DND-41 (cell line): Measurements from ENCODE around the gene RBP2.
A peak's percentile ranks its signal among the peaks of the same experiment; 100 is the strongest.

Experiments used
- ATAC-seq: fragments of 200-7000 bp; cut with Tn5 transposase; 3 replicates; pipeline ENCODE4 v1.9.1; 2021; ENCODE audit warnings: low read depth; ENCODE audit not compliant: insufficient read depth
- DNase-seq: peaks from one replicate; pipeline ENCODE4 v3.0.0-alpha.2; 2020
- H2AFZ ChIP-seq: 2 replicates; pipeline ENCODE4 v1.6.0; 2012; ENCODE audit warnings: low read depth, low read length
- H3K27ac ChIP-seq: 2 replicates; pipeline ENCODE4 v1.5.1; 2012; ENCODE audit warnings: low read length, inconsistent platforms
- H3K27me3 ChIP-seq: fragments of 200-600 bp; sonication (generic); 2 replicates; pipeline ENCODE4 v1.6.0; 2012; ENCODE audit warnings: low read length, mild to moderate bottlenecking, inconsistent platforms; ENCODE audit not compliant: insufficient read depth, poor library complexity
- H3K36me3 ChIP-seq: 2 replicates; pipeline ENCODE4 v1.5.1; 2012; ENCODE audit warnings: low read length, inconsistent platforms; ENCODE audit not compliant: insufficient read depth
- H3K4me1 ChIP-seq: 2 replicates; pipeline ENCODE4 v1.5.1; 2012; ENCODE audit warnings: mild to moderate bottlenecking, low read length; ENCODE audit not compliant: insufficient read depth
- H3K4me2 ChIP-seq: 2 replicates; pipeline ENCODE4 v1.6.0; 2012; ENCODE audit warnings: mild to moderate bottlenecking, moderate library complexity, low read length, inconsistent platforms; ENCODE audit not compliant: insufficient read depth
- H3K4me3 ChIP-seq, 2 experiments: fragments of 200-600 bp in 1 of 2; shearing (Covaris generic) in 1 of 2; 2 replicates each; pipeline ENCODE4 v1.5.1; 2012 to 2016; ENCODE audit warnings: inconsistent platforms in 2 of 2, low read length in 2 of 2, mild to moderate bottlenecking in 2 of 2, low read depth in 1 of 2, moderate library complexity in 1 of 2
- H3K79me2 ChIP-seq: 2 replicates; pipeline ENCODE4 v1.6.0; 2012; ENCODE audit warnings: low read length, inconsistent platforms; ENCODE audit not compliant: insufficient read depth
- H3K9ac ChIP-seq: 2 replicates; pipeline ENCODE4 v1.6.0; 2012; ENCODE audit warnings: low read depth, mild to moderate bottlenecking, inconsistent platforms, low read length, moderate library complexity
- H3K9me3 ChIP-seq: 2 replicates; pipeline ENCODE4 v1.5.1; 2012; ENCODE audit warnings: low read length, moderate library complexity, mild to moderate bottlenecking, inconsistent platforms; ENCODE audit not compliant: insufficient read depth, severe bottlenecking
- H4K20me1 ChIP-seq: 2 replicates; pipeline ENCODE4 v1.6.0; 2012; ENCODE audit warnings: low read length; ENCODE audit not compliant: insufficient read depth
- CTCF ChIP-seq: IDR thresholded peaks from 2 replicates; pipeline ENCODE4 v1.5.1; 2012; ENCODE audit warnings: borderline replicate concordance, low read length, moderate library complexity, mild to moderate bottlenecking; ENCODE audit not compliant: poor library complexity, severe bottlenecking; ENCODE audit errors: extremely low read depth
- EZH2 ChIP-seq: IDR thresholded peaks from 3 replicates; pipeline ENCODE4 v1.6.1; 2012; ENCODE audit warnings: borderline replicate concordance, low read depth, mild to moderate bottlenecking, moderate library complexity, low read length, inconsistent platforms; ENCODE audit not compliant: severe bottlenecking

Gene RBP2

DNA sequence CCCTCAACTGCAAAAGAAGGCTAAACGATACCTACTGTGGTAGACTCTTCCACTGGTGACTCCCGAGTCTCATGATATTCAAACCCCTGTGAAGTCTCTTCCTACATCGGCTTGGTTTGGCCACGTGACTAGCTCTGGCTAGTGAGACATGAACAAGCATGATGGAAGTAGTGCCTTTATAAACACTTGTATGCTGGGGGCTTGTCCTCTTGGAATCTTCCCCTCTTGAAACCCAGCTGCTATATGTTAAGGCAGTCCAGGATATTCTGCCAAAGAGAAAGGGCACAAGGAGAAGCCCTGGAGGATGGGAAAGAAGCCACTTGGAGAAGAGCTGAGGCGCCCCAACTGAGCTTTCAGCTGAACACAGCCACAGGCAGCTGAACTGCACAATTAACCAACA lies 46.9 kb upstream of the RBP2 start:
- Histone ChIP-seq H3K9me3 (no peaks in the 10 kb centered on the region), H4K20me1 (no peaks in the 10 kb centered on the region; the same call in 1 of the 2 replicates), H3K27me3 (no peaks in the 10 kb centered on the region), H2AFZ (no peak overlapping the region), H3K79me2 (no peaks in the 10 kb centered on the region), H3K9ac (no peak overlapping the region), H3K4me2 (no peak overlapping the region), H3K36me3 (no peaks in the 10 kb centered on the region), H3K4me1 (no peaks in the 10 kb centered on the region), H3K4me3 (no peak overlapping the region), H3K27ac (no peak overlapping the region)
- DNase-seq (no peak), ATAC-seq (no peak)
- no peak for TF ChIP-seq EZH2
- no peak for TF ChIP-seq CTCF

- TF ChIP-seq EZH2 (no peak), CTCF (peak; percentile 5)
- H3K4me2 ChIP-seq, result no peak overlapping the region
- no peaks in the 10 kb centered on the region for H3K36me3 ChIP-seq
- H3K4me3 ChIP-seq, result no peak overlapping the region
- no peaks in the 10 kb centered on the region for H3K27me3 ChIP-seq
- no peaks in the 10 kb centered on the region for H3K9me3 ChIP-seq
- H2AFZ ChIP-seq, result no peak overlapping the region
- no peaks in the 10 kb centered on the region; the same call in 1 of the 2 replicates for H4K20me1 ChIP-seq
- no peak for DNase-seq
- no peak overlapping the region for H3K27ac ChIP-seq
- no peak overlapping the region for H3K9ac ChIP-seq
- no peaks in the 10 kb centered on the region for H3K4me1 ChIP-seq
- H3K79me2 ChIP-seq, result no peaks in the 10 kb centered on the region
- ATAC-seq, result no peak
Observed at GRCh38 chr3:139522421-139522820, 46.1 kb upstream of the RBP2 start.

- Histone ChIP-seq H3K4me2 (no peak overlapping the region), H3K9me3 (no peaks in the 10 kb centered on the region), H4K20me1 (no peaks in the 10 kb centered on the region; the same call in 1 of the 2 replicates), H3K4me1 (no peaks in the 10 kb centered on the region), H3K79me2 (no peaks in the 10 kb centered on the region), H2AFZ (no peak overlapping the region), H3K9ac (no peak overlapping the region), H3K4me3 (no peak overlapping the region), H3K36me3 (no peaks in the 10 kb centered on the region), H3K27ac (no peak overlapping the region), H3K27me3 (no peaks in the 10 kb centered on the region)
- no peak for ATAC-seq
- no peak for TF ChIP-seq CTCF
- TF ChIP-seq EZH2, result no peak
- DNase-seq, result no peak
Observed at GRCh38 chr3:139521816-139522215, 45.5 kb upstream of the RBP2 start.

GRCh38 chr3:139521144-139521543 lies 44.8 kb upstream of the RBP2 start:
- H3K27ac ChIP-seq, result no peak overlapping the region
- no peak overlapping the region for H3K9ac ChIP-seq
- no peaks in the 10 kb centered on the region for H3K36me3 ChIP-seq
- no peak for TF ChIP-seq CTCF
- TF ChIP-seq EZH2, result no peak
- H3K9me3 ChIP-seq, result no peaks in the 10 kb centered on the region
- no peaks in the 10 kb centered on the region for H3K4me1 ChIP-seq
- H3K4me2 ChIP-seq, result no peak overlapping the region
- ATAC-seq, result no peak
- no peaks in the 10 kb centered on the region for H3K79me2 ChIP-seq
- H3K4me3 ChIP-seq, result no peak overlapping the region
- no peak overlapping the region for H2AFZ ChIP-seq
- H3K27me3 ChIP-seq, result no peaks in the 10 kb centered on the region
- H4K20me1 ChIP-seq, result no peaks in the 10 kb centered on the region
- DNase-seq, result no peak
